Endothelial cell of umbilical vein (primary cell): ENCODE measurements around the gene MBLAC1. TPM values are rescaled to one million over a fixed set of nuclear protein-coding genes. Genes with fewer than 3 reads are reported as not detected.

ENCODE experiments used
- BruUV-seq: library from RNA; stranded (reverse); fragments of 400-500 nt; replicated peaks from 2 replicates; lab custom pipeline; 2021; lab: Mats Ljungman, UMichigan
- CTCF ChIA-PET: fragments of 300-600, 350-600 bp; sonication (Branson Sonifier 250); formaldehyde crosslinking; loops from one replicate; lab custom pipeline; 2021; ENCODE audit warnings: antibody characterized with exemption, inconsistent platforms; lab: Charles Lee
- POLR2A ChIA-PET: fragments of 300-600, 350-600 bp; sonication (Branson Sonifier 250); formaldehyde crosslinking; loops from one replicate; lab custom pipeline; 2021; ENCODE audit warnings: antibody characterized with exemption, inconsistent platforms; lab: Charles Lee
- DNase-seq: peaks from one replicate; pipeline ENCODE4 v3.0.0-alpha.2; 2011; ENCODE audit warnings: low read depth, low spot score
- FAIRE-seq: peaks from 2 replicates; lab custom pipeline; 2011; peaks lifted over from hg19 to GRCh38; lab: Jason Lieb, UNC
- H2AFZ ChIP-seq: 2 replicates; pipeline ENCODE4 v1.6.0; 2012; ENCODE audit warnings: low read depth, low read length, control low read depth, inconsistent platforms
- H3K27ac ChIP-seq: 2 replicates; pipeline ENCODE4 v1.5.1; 2011; ENCODE audit warnings: low read depth, mild to moderate bottlenecking, control low read depth, low read length, moderate library complexity; ENCODE audit not compliant: insufficient read depth
- H3K27me3 ChIP-seq, 2 experiments: 2 replicates each; pipeline versions ENCODE4 v1.6.0 to v1.6.1; 2011; ENCODE audit warnings: low read length in 2 of 2, mixed read lengths in 1 of 2; ENCODE audit not compliant: control insufficient read depth in 2 of 2, insufficient read depth in 2 of 2
- H3K36me3 ChIP-seq, 2 experiments: 2 replicates in 1 of 2; 3 replicates in 1 of 2; pipeline ENCODE4 v1.5.1; 2011; ENCODE audit warnings: low read length in 2 of 2, mild to moderate bottlenecking in 1 of 2, moderate library complexity in 1 of 2; ENCODE audit not compliant: control insufficient read depth in 2 of 2, insufficient read depth in 2 of 2; ENCODE audit errors: extremely low read depth in 1 of 2
- H3K4me1 ChIP-seq: 3 replicates; pipeline ENCODE4 v1.5.1; 2011; ENCODE audit warnings: mild to moderate bottlenecking, low read length; ENCODE audit not compliant: control insufficient read depth, insufficient read depth; ENCODE audit errors: extremely low read depth
- H3K4me2 ChIP-seq: 2 replicates; pipeline ENCODE4 v1.6.1; 2011; ENCODE audit warnings: low read length, control low read depth, mixed read lengths; ENCODE audit not compliant: insufficient read depth
- H3K4me3 ChIP-seq, 3 experiments: fragments of 200-600 bp in 1 of 3; sonication (generic), shearing (Covaris generic) in 1 of 3; replicated peaks in 1 of 3; 2 replicates each; pipeline ENCODE4 v1.5.1; 2011 to 2016; ENCODE audit warnings: control low read depth in 3 of 3, low read length in 3 of 3, mild to moderate bottlenecking in 2 of 3, inconsistent platforms in 1 of 3, low read depth in 1 of 3, moderate library complexity in 1 of 3; ENCODE audit not compliant: insufficient read depth in 1 of 3
- H3K79me2 ChIP-seq: 2 replicates; pipeline ENCODE4 v1.6.0; 2012; ENCODE audit warnings: low read length, inconsistent platforms; ENCODE audit not compliant: control insufficient read depth, insufficient read depth
- H3K9ac ChIP-seq: replicated peaks from 2 replicates; pipeline ENCODE3; 2011; ENCODE audit warnings: low read length, control low read depth; ENCODE audit not compliant: insufficient read depth; ENCODE audit errors: extremely low read depth
- H3K9me1 ChIP-seq: replicated peaks from 3 replicates; pipeline ENCODE4 v1.6.0; 2011; ENCODE audit warnings: mild to moderate bottlenecking, low read length; ENCODE audit not compliant: control insufficient read depth, insufficient read depth; ENCODE audit errors: extremely low read depth
- H3K9me3 ChIP-seq: replicated peaks from 2 replicates; pipeline ENCODE4 v1.5.1; 2012; ENCODE audit warnings: low read length, inconsistent platforms; ENCODE audit not compliant: control insufficient read depth, insufficient read depth
- H4K20me1 ChIP-seq: replicated peaks from 2 replicates; pipeline ENCODE3; 2011; ENCODE audit warnings: mild to moderate bottlenecking, low read length; ENCODE audit not compliant: control insufficient read depth, insufficient read depth; ENCODE audit errors: extremely low read depth
- EZH2 ChIP-seq: IDR thresholded peaks from 2 replicates; pipeline ENCODE4 v1.6.1; 2012; ENCODE audit warnings: borderline replicate concordance, low read depth, mild to moderate bottlenecking, moderate library complexity, low read length, inconsistent platforms; ENCODE audit not compliant: severe bottlenecking
- FOS ChIP-seq: IDR thresholded peaks from 2 replicates; pipeline ENCODE4 v1.6.1; 2011; ENCODE audit warnings: mild to moderate bottlenecking, low read length, moderate library complexity, borderline replicate concordance; ENCODE audit not compliant: insufficient read depth
- GATA2 ChIP-seq: IDR thresholded peaks from 2 replicates; pipeline ENCODE4 v1.7.0; 2011; ENCODE audit warnings: low read depth, mild to moderate bottlenecking, moderate library complexity, mixed read lengths, low read length; ENCODE audit not compliant: insufficient read length, insufficient read depth
- JUN ChIP-seq: IDR thresholded peaks from 2 replicates; pipeline ENCODE4 v1.6.1; 2011; ENCODE audit warnings: borderline replicate concordance, low read depth; ENCODE audit not compliant: insufficient read length, insufficient read depth
- MYC ChIP-seq: IDR thresholded peaks from one replicate; pipeline ENCODE4 v1.6.1; 2011; ENCODE audit warnings: mild to moderate bottlenecking, low read depth, low read length
- POLR2A ChIP-seq: IDR thresholded peaks from 2 replicates; pipeline ENCODE4 v1.6.1; 2012; ENCODE audit warnings: low read depth, mild to moderate bottlenecking, control low read depth, low read length
- POLR2AphosphoS5 ChIP-seq: IDR thresholded peaks from 2 replicates; pipeline ENCODE4 v1.6.1; 2012; ENCODE audit warnings: low read depth, mild to moderate bottlenecking, control low read depth, low read length, moderate library complexity; ENCODE audit not compliant: insufficient read depth
- dilution Hi-C: fragments of 300-500 bp; cut with MboI; formaldehyde crosslinking; loops from one replicate; pipeline ENCODE4 v1.15.0; 2019; ENCODE audit warnings: low sequenced_read_pairs; ENCODE audit not compliant: extremely low pct_ligation_motif_present
- intact Hi-C: fragments of 100-400 bp; cut with micrococcal nuclease; formaldehyde crosslinking; loops from one replicate; pipeline ENCODE4 v1.10.0; 2022
- polyA plus RNA-seq, 4 experiments: library from polyadenylated mRNA; depleted of rRNA in 3 of 4; stranded (reverse) in 3 of 4; unstranded in 1 of 4; fragments of >200 nt; gene quantifications; 2 replicates each; pipeline versions ENCODE4 v1.2.1 to v1.2.3, GENCODE V29; 2011 to 2012; ENCODE audit warnings: missing spikeins in 1 of 4
- total RNA-seq: library from RNA; stranded (reverse); gene quantifications from 2 replicates; pipeline ENCODE4 v1.2.3, GENCODE V29; 2021
- TF ChIP-seq, protein P1 (sequence below), 2 donors: IDR thresholded peaks; 1 replicate in 1 of 2; 2 replicates in 1 of 2; pipeline ENCODE4 v1.5.1; 2011; ENCODE audit warnings: low read length in 2 of 2, mild to moderate bottlenecking in 2 of 2, moderate library complexity in 2 of 2, control low read depth in 1 of 2, inconsistent platforms in 1 of 2, low read depth in 1 of 2; ENCODE audit not compliant: insufficient read depth in 1 of 2; ENCODE audit errors: extremely low read depth in 1 of 2
- TF ChIP-seq, protein P2 (sequence below): IDR thresholded peaks from 2 replicates; pipeline ENCODE4 v1.6.1; 2011; ENCODE audit not compliant: insufficient read depth, insufficient read length

The MBLAC1 gene
- total and polyA plus RNA-seq, 2 donors (not counting 3 experiments of a cell fraction or from before 2014, with no cell fraction given), result 1.8 to 2.1 TPM

DNA sequence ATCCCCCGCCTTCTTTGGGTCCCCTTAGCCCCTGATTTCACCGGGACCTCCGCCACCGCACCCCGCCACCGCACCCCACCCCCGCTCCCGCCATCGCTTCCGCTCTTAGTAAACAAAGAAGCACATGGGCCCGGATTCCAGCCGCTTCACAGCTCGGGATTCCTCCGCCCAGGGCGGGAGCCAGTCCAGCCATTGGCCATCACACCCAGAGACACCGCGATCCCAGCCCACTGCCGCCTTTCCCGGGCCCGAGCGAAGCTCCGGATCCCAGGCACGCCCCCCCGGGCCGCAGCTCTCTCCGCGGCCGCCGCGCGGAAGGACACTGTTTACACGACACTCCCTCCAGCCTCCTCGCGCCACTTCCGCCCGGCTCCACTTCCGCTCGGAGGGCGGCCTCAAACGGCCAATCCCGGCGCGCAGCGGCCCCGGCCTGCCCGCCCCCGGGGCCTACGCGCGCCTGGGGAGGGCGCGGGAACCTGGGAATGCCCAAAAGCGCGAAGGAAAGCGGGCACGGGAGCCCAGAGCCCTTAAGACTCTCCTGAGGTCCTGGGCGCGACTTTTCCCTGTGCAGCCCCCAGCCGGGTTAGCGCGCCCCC lies 26.2 kb upstream of the MBLAC1 start:
- H4K20me1 ChIP-seq, result no peaks in the 10 kb centered on the region
- peak overlapping the region; percentile 84 for H3K27ac ChIP-seq
- no TSS peak for BruUV-seq
- CTCF ChIA-PET, result interaction anchor here (1.1 to 2.8 kb wide), 7 partner anchors 11 to 51 kb away, joined by 3 to 18 read pairs (median 5); partner anchors contain the start of genes COPS6, MBLAC1 and ZSCAN21
- H2AFZ ChIP-seq, result peak overlapping the region; percentile 15
- peak overlapping the region; percentile 92 for H3K9ac ChIP-seq
- H3K4me2 ChIP-seq, result peak overlapping the region; percentile 94
- peaks cover 29 to 37% of the 10 kb centered on the region in 2 experiments for H3K36me3 ChIP-seq
- intact Hi-C loops (loop anchor here (1.0 to 10.0 kb wide), 7 partner anchors 13 to 1024 kb away; partner anchors contain the start of genes CNPY4, GPC2, LAMTOR4 and SERPINE1), dilution Hi-C loops (no loop called here)
- H3K4me3 ChIP-seq, result peak overlapping the region; percentile 74 to 96 (median 75)
- peaks cover 43% of the 10 kb centered on the region for H3K79me2 ChIP-seq
- POLR2A ChIA-PET, result interaction anchor here (0.6 to 2.8 kb wide), 6 partner anchors 12 to 79 kb away, joined by 3 to 15 read pairs (median 6); partner anchors contain the start of gene COPS6
- H3K4me1 ChIP-seq, result peaks cover 18% of the 10 kb centered on the region
- DNase-seq, result peak; percentile 97
- H3K9me1 ChIP-seq, result no peaks in the 10 kb centered on the region
- no peaks in the 10 kb centered on the region for H3K9me3 ChIP-seq
- FAIRE-seq, result peak; percentile 82
- H3K27me3 ChIP-seq, result no peaks in the 10 kb centered on the region
- TF ChIP-seq, protein P1, sequence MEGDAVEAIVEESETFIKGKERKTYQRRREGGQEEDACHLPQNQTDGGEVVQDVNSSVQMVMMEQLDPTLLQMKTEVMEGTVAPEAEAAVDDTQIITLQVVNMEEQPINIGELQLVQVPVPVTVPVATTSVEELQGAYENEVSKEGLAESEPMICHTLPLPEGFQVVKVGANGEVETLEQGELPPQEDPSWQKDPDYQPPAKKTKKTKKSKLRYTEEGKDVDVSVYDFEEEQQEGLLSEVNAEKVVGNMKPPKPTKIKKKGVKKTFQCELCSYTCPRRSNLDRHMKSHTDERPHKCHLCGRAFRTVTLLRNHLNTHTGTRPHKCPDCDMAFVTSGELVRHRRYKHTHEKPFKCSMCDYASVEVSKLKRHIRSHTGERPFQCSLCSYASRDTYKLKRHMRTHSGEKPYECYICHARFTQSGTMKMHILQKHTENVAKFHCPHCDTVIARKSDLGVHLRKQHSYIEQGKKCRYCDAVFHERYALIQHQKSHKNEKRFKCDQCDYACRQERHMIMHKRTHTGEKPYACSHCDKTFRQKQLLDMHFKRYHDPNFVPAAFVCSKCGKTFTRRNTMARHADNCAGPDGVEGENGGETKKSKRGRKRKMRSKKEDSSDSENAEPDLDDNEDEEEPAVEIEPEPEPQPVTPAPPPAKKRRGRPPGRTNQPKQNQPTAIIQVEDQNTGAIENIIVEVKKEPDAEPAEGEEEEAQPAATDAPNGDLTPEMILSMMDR (IDR thresholded peaks at IDR 0.05; ENCODE audit: extremely low read depth in 1 of 2, insufficient read depth in 1 of 2, low read depth in 1 of 2, low read length in 2 of 2), result no peak
- TF ChIP-seq POLR2AphosphoS5 (peak; percentile 71), JUN (no peak), EZH2 (no peak), GATA2 (no peak), POLR2A (no peak), FOS (no peak), MYC (peak; percentile 35)
- TF ChIP-seq, protein P2, sequence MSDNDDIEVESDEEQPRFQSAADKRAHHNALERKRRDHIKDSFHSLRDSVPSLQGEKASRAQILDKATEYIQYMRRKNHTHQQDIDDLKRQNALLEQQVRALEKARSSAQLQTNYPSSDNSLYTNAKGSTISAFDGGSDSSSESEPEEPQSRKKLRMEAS, result peak; percentile 86
